Adipocyte (in vitro differentiated cells): ENCODE data around the gene ESPN.
"Not testable (repeated sequence)": the region's sequence is repeated elsewhere in the genome, so short reads cannot be mapped to it uniquely, and the experiment has no call there.

Experiments used
- DNase-seq: peaks from one replicate; pipeline ENCODE4 v3.0.0-alpha.2; 2015; ENCODE audit warnings: low read depth
- H3K27me3 ChIP-seq: replicated peaks from 2 replicates; pipeline ENCODE4 v1.7.0; 2013; ENCODE audit warnings: mild to moderate bottlenecking, low read length, moderate library complexity; ENCODE audit not compliant: control insufficient read depth, insufficient read depth
- H3K36me3 ChIP-seq: 2 replicates; pipeline ENCODE4 v1.7.0; 2013; ENCODE audit warnings: low read length, mild to moderate bottlenecking, moderate library complexity; ENCODE audit not compliant: control insufficient read depth, insufficient read depth, severe bottlenecking
- H3K4me1 ChIP-seq: 2 replicates; pipeline ENCODE4 v1.7.0; 2013; ENCODE audit warnings: mild to moderate bottlenecking, low read length, moderate library complexity; ENCODE audit not compliant: control insufficient read depth, insufficient read depth
- H3K4me3 ChIP-seq: 2 replicates; pipeline ENCODE4 v1.7.0; 2013; ENCODE audit warnings: mild to moderate bottlenecking, low read length, moderate library complexity
- H3K9ac ChIP-seq: 2 replicates; pipeline ENCODE4 v1.7.0; 2013; ENCODE audit warnings: mild to moderate bottlenecking, low read length, moderate library complexity
- H3K9me3 ChIP-seq: 2 replicates; pipeline ENCODE4 v1.7.0; 2013; ENCODE audit warnings: mild to moderate bottlenecking, low read length, moderate library complexity; ENCODE audit not compliant: control insufficient read depth

Gene ESPN

GRCh38 chr1:6431645-6432579 is 7.3 kb downstream of the ESPN start:
- not testable (repeated sequence) for DNase-seq, H3K9ac ChIP-seq, H3K4me3 ChIP-seq, H3K4me1 ChIP-seq, H3K9me3 ChIP-seq, H3K36me3 ChIP-seq
- peaks cover 53% of the 10 kb centered on the region for H3K27me3 ChIP-seq

- no peaks in the 10 kb centered on the region for H3K36me3 ChIP-seq
- H3K9ac ChIP-seq, result no peak overlapping the region
- no peak overlapping the region for H3K4me3 ChIP-seq
- peaks cover 2% of the 10 kb centered on the region for H3K4me1 ChIP-seq
- DNase-seq, result no peak
- H3K9me3 ChIP-seq, result no peaks in the 10 kb centered on the region
- peaks cover 39% of the 10 kb centered on the region for H3K27me3 ChIP-seq
Observed at GRCh38 chr1:6434186-6434585, 9.6 kb downstream of the ESPN start.

- Histone ChIP-seq H3K4me3 (no peak overlapping the region), H3K9me3 (no peaks in the 10 kb centered on the region), H3K9ac (no peak overlapping the region), H3K4me1 (peaks cover 4% of the 10 kb centered on the region), H3K36me3 (no peaks in the 10 kb centered on the region), H3K27me3 (peaks cover 31% of the 10 kb centered on the region)
- DNase-seq, result no peak
Observed at GRCh38 chr1:6435129-6435528, 10.6 kb downstream of the ESPN start.

- no peak overlapping the region for H3K4me3 ChIP-seq
- no peak for DNase-seq
Observed at GRCh38 chr1:6435547-6435946, 11.0 kb downstream of the ESPN start.

GRCh38 chr1:6436277-6436676 is 11.7 kb downstream of the ESPN start:
- not testable (repeated sequence) for H3K36me3 ChIP-seq, H3K9me3 ChIP-seq, H3K4me1 ChIP-seq, H3K4me3 ChIP-seq, H3K9ac ChIP-seq, DNase-seq
- peaks cover 27% of the 10 kb centered on the region for H3K27me3 ChIP-seq

More at GRCh38 chr1:6435547-6435946, 11.0 kb downstream of the ESPN start:
- no peaks in the 10 kb centered on the region for H3K36me3 ChIP-seq
- peaks cover 27% of the 10 kb centered on the region for H3K27me3 ChIP-seq
- H3K9ac ChIP-seq, result no peak overlapping the region
- H3K4me1 ChIP-seq, result peaks cover 4% of the 10 kb centered on the region
- no peaks in the 10 kb centered on the region for H3K9me3 ChIP-seq

GRCh38 chr1:6437012-6437700 is 12.6 kb downstream of the ESPN start:
- H3K36me3 ChIP-seq, H3K4me3 ChIP-seq, DNase-seq, H3K9me3 ChIP-seq, H3K9ac ChIP-seq, H3K4me1 ChIP-seq: not testable (repeated sequence)
- peaks cover 32% of the 10 kb centered on the region for H3K27me3 ChIP-seq

- H3K9me3 ChIP-seq, result no peaks in the 10 kb centered on the region
- no peak overlapping the region for H3K4me3 ChIP-seq
- peaks cover 32% of the 10 kb centered on the region for H3K27me3 ChIP-seq
- peak; percentile 74 for DNase-seq
- H3K36me3 ChIP-seq, result no peaks in the 10 kb centered on the region
- peaks cover 4% of the 10 kb centered on the region for H3K4me1 ChIP-seq
- no peak overlapping the region for H3K9ac ChIP-seq
Observed at GRCh38 chr1:6438047-6438525, 13.5 kb downstream of the ESPN start.

- H3K9ac ChIP-seq, result no peak overlapping the region
- H3K27me3 ChIP-seq, result peaks cover 30% of the 10 kb centered on the region
- DNase-seq, result peak; percentile 48
- H3K4me3 ChIP-seq, result no peak overlapping the region
- H3K36me3 ChIP-seq, result no peaks in the 10 kb centered on the region
- no peaks in the 10 kb centered on the region for H3K9me3 ChIP-seq
- H3K4me1 ChIP-seq, result peaks cover 4% of the 10 kb centered on the region
Observed at GRCh38 chr1:6440198-6441126, 15.9 kb downstream of the ESPN start.

- no peak for DNase-seq
Observed at GRCh38 chr1:6441586-6441985, 17.0 kb downstream of the ESPN start.

GRCh38 chr1:6443339-6444115 is 19.0 kb downstream of the ESPN start:
- DNase-seq, result no peak
- H3K27me3 ChIP-seq, result peaks cover 24% of the 10 kb centered on the region
- peaks cover 4% of the 10 kb centered on the region for H3K4me1 ChIP-seq
- H3K36me3 ChIP-seq, result no peaks in the 10 kb centered on the region
- H3K4me3 ChIP-seq, result no peak overlapping the region
- no peaks in the 10 kb centered on the region for H3K9me3 ChIP-seq
- no peak overlapping the region for H3K9ac ChIP-seq

More at GRCh38 chr1:6441586-6441985, 17.0 kb downstream of the ESPN start:
- peaks cover 24% of the 10 kb centered on the region for H3K27me3 ChIP-seq
- no peaks in the 10 kb centered on the region for H3K9me3 ChIP-seq
- no peak overlapping the region for H3K4me3 ChIP-seq
- peaks cover 4% of the 10 kb centered on the region for H3K4me1 ChIP-seq
- H3K9ac ChIP-seq, result no peak overlapping the region
- H3K36me3 ChIP-seq, result no peaks in the 10 kb centered on the region
